RWPE1 (cell line): ENCODE data around the gene GLTPD2.
A peak's percentile ranks its signal among the peaks of the same experiment; 100 is the strongest.

Experiments
- CTCF ChIA-PET: fragments of 350-600 bp; sonication (Branson Sonifier 250); formaldehyde crosslinking; extraction: SDS; loops from one replicate; lab custom pipeline; 2021; lab: Yijun Ruan, JAX
- POLR2A ChIA-PET: fragments of 400-600 bp; formaldehyde crosslinking; extraction: SDS; loops from one replicate; lab custom pipeline; 2020; ENCODE audit warnings: antibody characterized with exemption; ENCODE audit not compliant: low non-redundant PET; lab: Yijun Ruan, JAX
- DNase-seq: peaks from one replicate; pipeline ENCODE4 v3.0.0; 2012; ENCODE audit warnings: low spot score
- H3K27ac ChIP-seq: fragments of 450-650 bp; 2 replicates; pipeline ENCODE4 v1.5.1; 2017
- TF ChIP-seq, protein P1 (sequence below): fragments of 450-650 bp; conservative IDR thresholded peaks from 2 replicates; pipeline ENCODE4 v1.5.1; 2017; ENCODE audit warnings: low read depth, mild to moderate bottlenecking

The GLTPD2 gene

DNA sequence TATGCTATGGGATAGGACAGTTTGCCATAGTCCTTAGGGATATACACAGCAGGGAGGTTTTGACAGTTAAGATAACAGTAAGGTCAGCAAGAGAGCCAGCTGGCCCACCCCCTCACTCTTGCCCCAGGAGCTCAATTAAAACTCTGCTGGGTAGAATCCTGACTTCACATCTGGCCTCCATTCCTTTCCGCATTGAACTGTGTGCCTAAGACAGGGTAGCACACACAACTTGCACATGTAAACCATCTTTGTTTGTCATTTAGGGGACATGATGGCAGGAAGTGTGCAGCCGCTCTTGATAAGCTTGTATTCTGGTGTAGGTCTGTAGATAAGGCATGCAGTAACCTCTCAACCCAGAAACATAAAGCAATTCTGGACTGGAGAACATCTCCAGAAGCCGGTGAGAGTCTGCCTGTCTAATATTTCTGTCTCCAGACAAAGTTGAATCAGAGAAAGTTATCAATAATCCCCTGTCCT, 49.6 kb downstream of the GLTPD2 start:
- H3K27ac ChIP-seq: no peak overlapping the region
- POLR2A ChIA-PET: no interaction called here
- CTCF ChIA-PET: interaction anchor here (0.6 to 1.1 kb wide), 2 partner anchors 44 to 51 kb away, joined by 3 read pairs; no protein-coding TSS in a partner anchor
- TF ChIP-seq, protein P1, sequence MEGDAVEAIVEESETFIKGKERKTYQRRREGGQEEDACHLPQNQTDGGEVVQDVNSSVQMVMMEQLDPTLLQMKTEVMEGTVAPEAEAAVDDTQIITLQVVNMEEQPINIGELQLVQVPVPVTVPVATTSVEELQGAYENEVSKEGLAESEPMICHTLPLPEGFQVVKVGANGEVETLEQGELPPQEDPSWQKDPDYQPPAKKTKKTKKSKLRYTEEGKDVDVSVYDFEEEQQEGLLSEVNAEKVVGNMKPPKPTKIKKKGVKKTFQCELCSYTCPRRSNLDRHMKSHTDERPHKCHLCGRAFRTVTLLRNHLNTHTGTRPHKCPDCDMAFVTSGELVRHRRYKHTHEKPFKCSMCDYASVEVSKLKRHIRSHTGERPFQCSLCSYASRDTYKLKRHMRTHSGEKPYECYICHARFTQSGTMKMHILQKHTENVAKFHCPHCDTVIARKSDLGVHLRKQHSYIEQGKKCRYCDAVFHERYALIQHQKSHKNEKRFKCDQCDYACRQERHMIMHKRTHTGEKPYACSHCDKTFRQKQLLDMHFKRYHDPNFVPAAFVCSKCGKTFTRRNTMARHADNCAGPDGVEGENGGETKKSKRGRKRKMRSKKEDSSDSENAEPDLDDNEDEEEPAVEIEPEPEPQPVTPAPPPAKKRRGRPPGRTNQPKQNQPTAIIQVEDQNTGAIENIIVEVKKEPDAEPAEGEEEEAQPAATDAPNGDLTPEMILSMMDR: no peak
- DNase-seq: no peak

DNA sequence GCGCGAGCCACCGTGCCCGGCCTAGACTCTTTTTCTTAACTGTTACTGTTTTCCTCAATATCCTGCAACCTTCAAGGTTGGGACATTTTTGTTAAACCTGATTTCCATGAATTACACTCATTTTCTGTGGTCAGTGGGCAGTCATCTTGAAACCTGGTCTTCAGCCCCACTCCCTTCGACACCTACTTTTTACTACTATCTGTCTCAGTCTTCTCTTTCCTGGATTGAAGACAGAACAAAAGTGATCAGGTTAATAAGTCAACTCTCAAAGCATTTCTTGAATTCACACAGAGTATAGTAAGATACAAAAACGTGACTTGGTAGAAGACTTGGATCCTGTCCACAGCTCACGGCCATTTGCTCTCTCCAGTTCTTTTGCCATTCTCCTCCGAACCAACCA, 50.5 kb downstream of the GLTPD2 start:
- H3K27ac ChIP-seq: 0 out of 2 replicates have a peak overlapping the region, but pooled peaks have one; percentile 13
- no peak for DNase-seq
- CTCF ChIA-PET: no interaction called here
- POLR2A ChIA-PET: interaction anchor here (1.0 kb wide), 1 partner anchor 10 kb away, joined by 3 read pairs; no protein-coding TSS in a partner anchor
- TF ChIP-seq, protein P1: no peak
